Activated CD8-positive, alpha-beta T cell treated with anti-CD3 and anti-CD28 coated beads for 36 hours (primary cell): ENCODE data around the gene THAP7. TPM values are rescaled to one million over a fixed set of nuclear protein-coding genes. Genes with fewer than 3 reads are reported as not detected.

Source experiments
- ATAC-seq: fragments of 200-7000 bp; cut with Tn5 transposase; one replicate; pipeline ENCODE4 v1.10.0; 2021; ENCODE audit warnings: mild to moderate bottlenecking, moderate library complexity
- CTCF ChIA-PET: fragments of 350-600 bp; sonication (Branson Sonifier 250); formaldehyde crosslinking; loops from one replicate; lab custom pipeline; 2021; ENCODE audit warnings: antibody characterized with exemption; lab: Charles Lee
- POLR2A ChIA-PET: fragments of 350-600 bp; sonication (Branson Sonifier 250); formaldehyde crosslinking; loops from one replicate; lab custom pipeline; 2021; ENCODE audit warnings: antibody characterized with exemption; lab: Charles Lee
- DNase-seq: peaks from one replicate; pipeline ENCODE4 v3.0.0-alpha.2; 2020
- H3K27ac Mint-ChIP-seq: one replicate; pipeline ENCODE4 v1.8.0; 2021; ENCODE audit warnings: mild to moderate bottlenecking, mixed read lengths
- H3K27me3 Mint-ChIP-seq: one replicate; pipeline ENCODE4 v1.8.0; 2021; ENCODE audit warnings: mixed read lengths
- H3K36me3 Mint-ChIP-seq: one replicate; pipeline ENCODE4 v1.8.0; 2021; ENCODE audit warnings: low read depth, mixed read lengths
- H3K4me1 Mint-ChIP-seq: one replicate; pipeline ENCODE4 v1.8.0; 2021; ENCODE audit warnings: low read depth, mixed read lengths
- H3K4me3 Mint-ChIP-seq: one replicate; pipeline ENCODE4 v1.8.0; 2021; ENCODE audit warnings: mild to moderate bottlenecking, moderate library complexity, mixed read lengths
- H3K9me3 Mint-ChIP-seq: one replicate; pipeline ENCODE4 v1.8.0; 2021; ENCODE audit warnings: mixed read lengths
- CTCF ChIP-seq: fragments of 200-600 bp; IDR thresholded peaks from one replicate; pipeline ENCODE4 v1.8.0; 2022; ENCODE audit warnings: antibody characterized with exemption, mild to moderate bottlenecking
- intact Hi-C: fragments of 100-400 bp; cut with micrococcal nuclease; formaldehyde crosslinking; loops from one replicate; pipeline ENCODE4 v1.10.0; 2022
- total RNA-seq, 2 experiments: library from RNA; stranded (reverse); gene quantifications; one replicate each; pipeline ENCODE4 v1.2.3, GENCODE V29; 2021

Gene THAP7
- total RNA-seq, 2 experiments from 2014 or later = 23.7 to 23.8 TPM

GRCh38 chr22:20970939-20971657 lies 30.8 kb downstream of the THAP7 start:
- intact Hi-C loops = loop anchor here (10.0 kb wide), 1 partner anchor 46 kb away; no protein-coding TSS in a partner anchor
- no peaks in the 10 kb centered on the region for H3K4me1 Mint-ChIP-seq
- ATAC-seq = no peak
- no peak overlapping the region for H3K4me3 Mint-ChIP-seq
- no peak for DNase-seq
- H3K27ac Mint-ChIP-seq = no peak overlapping the region
- TF ChIP-seq CTCF = no peak
- no peaks in the 10 kb centered on the region for H3K27me3 Mint-ChIP-seq
- ChIA-PET CTCF (interaction anchor here (1.9 to 2.2 kb wide), 2 partner anchors 10 kb away, joined by 8 to 10 read pairs; partner anchors contain the start of gene LZTR1), POLR2A (no interaction called here)
- H3K36me3 Mint-ChIP-seq = no peaks in the 10 kb centered on the region
- no peaks in the 10 kb centered on the region for H3K9me3 Mint-ChIP-seq

DNA sequence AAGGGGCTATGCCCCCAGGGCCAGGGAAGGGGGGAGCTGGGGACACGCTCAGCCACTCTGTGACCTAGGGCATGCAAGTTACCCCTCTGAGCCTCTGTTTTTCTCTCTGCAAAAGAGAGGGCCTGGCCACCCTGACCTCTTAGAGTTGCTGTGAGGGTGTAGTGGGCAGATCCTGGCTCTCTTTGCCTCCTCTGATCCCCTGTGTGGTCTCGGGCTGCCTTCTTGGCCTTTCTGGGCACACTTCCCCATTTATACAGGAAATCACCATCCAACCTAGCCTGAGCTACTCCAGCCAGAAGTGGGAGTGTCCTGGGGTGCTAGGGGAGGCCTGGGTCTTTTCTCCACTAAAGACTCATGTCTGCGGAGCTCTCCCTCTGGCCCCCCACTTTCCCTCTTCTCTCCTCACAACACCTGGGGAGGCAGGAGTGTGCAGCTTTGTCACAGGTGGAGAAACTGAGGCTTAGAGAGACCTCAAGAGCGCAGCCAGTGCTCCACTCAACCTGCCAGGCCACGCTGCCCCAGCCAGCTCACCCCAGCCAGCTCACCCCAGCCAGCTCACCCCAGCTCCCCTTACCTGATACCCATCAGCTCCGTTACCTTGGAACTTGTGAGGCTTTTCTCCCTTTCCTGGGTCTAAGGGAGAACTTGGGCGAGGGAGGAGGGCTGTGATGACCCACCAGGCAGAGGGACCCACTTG lies 33.5 kb downstream of the THAP7 start:
- Mint-ChIP-seq H3K27ac (no peak overlapping the region), H3K36me3 (no peaks in the 10 kb centered on the region), H3K9me3 (no peaks in the 10 kb centered on the region), H3K4me3 (no peak overlapping the region), H3K4me1 (peaks cover 6% of the 10 kb centered on the region), H3K27me3 (peaks cover 10% of the 10 kb centered on the region)
- ATAC-seq (no peak), DNase-seq (no peak)
- no peak for TF ChIP-seq CTCF
- intact Hi-C loops = no loop called here
- POLR2A ChIA-PET = no interaction called here
- CTCF ChIA-PET = interaction anchor here (0.8 kb wide), 1 partner anchor 9 kb away, joined by 4 read pairs; no protein-coding TSS in a partner anchor

- Mint-ChIP-seq H3K36me3 (no peaks in the 10 kb centered on the region), H3K27ac (no peak overlapping the region), H3K27me3 (peaks cover 10% of the 10 kb centered on the region), H3K4me3 (no peak overlapping the region), H3K4me1 (peaks cover 6% of the 10 kb centered on the region), H3K9me3 (no peaks in the 10 kb centered on the region)
- intact Hi-C loops = no loop called here
- ATAC-seq (no peak), DNase-seq (no peak)
- CTCF ChIA-PET = interaction anchor here (0.8 kb wide), 1 partner anchor 8 kb away, joined by 4 read pairs; no protein-coding TSS in a partner anchor
- no peak for TF ChIP-seq CTCF
- POLR2A ChIA-PET = interaction anchor here (0.7 kb wide), 1 partner anchor 108 kb away, joined by 3 read pairs; no protein-coding TSS in a partner anchor
Observed at GRCh38 chr22:20967697-20968211, 34.2 kb downstream of the THAP7 start.

- DNase-seq (no peak), ATAC-seq (no peak)
- ChIA-PET CTCF (no interaction called here), POLR2A (interaction anchor here (0.7 kb wide), 1 partner anchor 107 kb away, joined by 3 read pairs; no protein-coding TSS in a partner anchor)
- no peaks in the 10 kb centered on the region for H3K36me3 Mint-ChIP-seq
- H3K4me1 Mint-ChIP-seq = peaks cover 6% of the 10 kb centered on the region
- H3K4me3 Mint-ChIP-seq = no peak within 1 kb of the TSS
- intact Hi-C loops = no loop called here
- peaks cover 10% of the 10 kb centered on the region for H3K27me3 Mint-ChIP-seq
- no peak for TF ChIP-seq CTCF
- H3K27ac Mint-ChIP-seq = no peak within 1 kb of the TSS
- no peaks in the 10 kb centered on the region for H3K9me3 Mint-ChIP-seq
Observed at GRCh38 chr22:20966883-20967696, 34.8 kb downstream of the THAP7 start, which contains the start of gene AIFM3. TSS of gene AIFM3 (plus strand) at chr22:20967255. CDS start at chr22:20967945, 690 bp downstream.
